HepG2 (cell line): ENCODE data around the gene SMIM43. TPM values are rescaled to one million over a fixed set of nuclear protein-coding genes. Genes with fewer than 3 reads are reported as not detected.
A peak's percentile ranks its signal among the peaks of the same experiment; 100 is the strongest.

Source experiments
- AHR ChIP-seq: IDR thresholded peaks from 2 replicates; pipeline ENCODE4 v1.6.1; 2018; ENCODE audit warnings: missing genetic modification reagents, missing compliant biosample characterization
- BRF2 ChIP-seq: sonication (generic); formaldehyde crosslinking; IDR thresholded peaks from 2 replicates; pipeline ENCODE4 v1.8.1; 2022; ENCODE audit warnings: mild to moderate bottlenecking, missing genetic modification reagents
- CHD4 ChIP-seq: fragments of 200-600 bp; sonication (generic); IDR thresholded peaks from 2 replicates; pipeline ENCODE4 v1.7.0; 2017; ENCODE audit warnings: mild to moderate bottlenecking, low read length, borderline replicate concordance
- CREB3 ChIP-seq: sonication (generic); formaldehyde crosslinking; IDR thresholded peaks from 2 replicates; pipeline ENCODE4 v1.5.0; 2020; ENCODE audit warnings: missing genetic modification reagents
- HMG20B ChIP-seq: conservative IDR thresholded peaks from 2 replicates; pipeline ENCODE4 v1.6.1; 2016; ENCODE audit warnings: missing genetic modification reagents, missing compliant biosample characterization
- KDM2A ChIP-seq: sonication (generic); formaldehyde crosslinking; IDR thresholded peaks from 2 replicates; pipeline ENCODE4 v1.4.0; 2020; ENCODE audit warnings: low read depth, missing genetic modification reagents, borderline replicate concordance
- KLF12 ChIP-seq: sonication (generic); formaldehyde crosslinking; IDR thresholded peaks from 2 replicates; pipeline ENCODE4 v1.4.0; 2020; ENCODE audit warnings: missing genetic modification reagents, borderline replicate concordance
- MYPOP ChIP-seq: sonication (generic); formaldehyde crosslinking; IDR thresholded peaks from 2 replicates; pipeline ENCODE4 v1.8.1; 2023; ENCODE audit warnings: mild to moderate bottlenecking, moderate library complexity, missing genetic modification reagents
- POLR2AphosphoS2 ChIP-seq: IDR thresholded peaks from 2 replicates; pipeline ENCODE4 v1.6.1; 2011; ENCODE audit warnings: low read depth, low read length, improper control_type of control experiment
- RARG ChIP-seq: sonication (generic); formaldehyde crosslinking; IDR thresholded peaks from 2 replicates; pipeline ENCODE4 v1.4.0; 2020; ENCODE audit warnings: low read depth, mild to moderate bottlenecking, missing genetic modification reagents
- SETDB1 ChIP-seq: sonication (generic); formaldehyde crosslinking; IDR thresholded peaks from 2 replicates; pipeline ENCODE4 v1.5.1; 2020; ENCODE audit warnings: missing genetic modification reagents, mild to moderate bottlenecking, borderline replicate concordance
- SNAPC5 ChIP-seq: sonication (generic); formaldehyde crosslinking; IDR thresholded peaks from 2 replicates; pipeline ENCODE4 v1.8.1; 2023; ENCODE audit warnings: mild to moderate bottlenecking, missing genetic modification reagents, borderline replicate concordance
- ZBTB14 ChIP-seq: sonication (generic); formaldehyde crosslinking; IDR thresholded peaks from 2 replicates; pipeline ENCODE4 v1.4.0; 2020; ENCODE audit warnings: missing genetic modification reagents
- ZFP37 ChIP-seq: sonication (generic); formaldehyde crosslinking; IDR thresholded peaks from 2 replicates; pipeline ENCODE4 v1.4.0; 2020; ENCODE audit warnings: missing genetic modification reagents, borderline replicate concordance
- ZHX1 ChIP-seq: sonication (generic); formaldehyde crosslinking; IDR thresholded peaks from 2 replicates; pipeline ENCODE4 v1.8.1; 2022; ENCODE audit warnings: low read depth, mild to moderate bottlenecking, missing genetic modification reagents
- ZIK1 ChIP-seq: sonication (generic); formaldehyde crosslinking; IDR thresholded peaks from 2 replicates; pipeline ENCODE4 v1.5.0; 2020; ENCODE audit warnings: mild to moderate bottlenecking, low read depth, missing genetic modification reagents, borderline replicate concordance
- ZKSCAN1 ChIP-seq: fragments of 150-350 bp; IDR thresholded peaks from 2 replicates; pipeline ENCODE4 v1.6.1; 2014; ENCODE audit warnings: low read length
- ZNF329 ChIP-seq: sonication (generic); formaldehyde crosslinking; IDR thresholded peaks from 2 replicates; pipeline ENCODE4 v1.9.0; 2021; ENCODE audit warnings: low read depth, mild to moderate bottlenecking, missing genetic modification reagents
- ZNF33B ChIP-seq: sonication (generic); formaldehyde crosslinking; IDR thresholded peaks from 2 replicates; pipeline ENCODE4 v1.5.1; 2020; ENCODE audit warnings: mild to moderate bottlenecking, missing genetic modification reagents
- ZNF382 ChIP-seq: sonication (generic); formaldehyde crosslinking; IDR thresholded peaks from 2 replicates; pipeline ENCODE4 v1.5.0; 2020; ENCODE audit warnings: missing genetic modification reagents, mild to moderate bottlenecking, borderline replicate concordance
- ZNF501 ChIP-seq: sonication (generic); formaldehyde crosslinking; IDR thresholded peaks from 2 replicates; pipeline ENCODE4 v1.5.1; 2020; ENCODE audit warnings: mild to moderate bottlenecking, moderate library complexity, missing genetic modification reagents
- polyA plus RNA-seq, 8 experiments: library from polyadenylated mRNA; depleted of rRNA in 3 of 8; stranded (reverse) in 7 of 8; unstranded in 1 of 8; fragments of >200 nt; fragmentation: Illumina TruSeq in 4 of 8; extraction: Trizol in 4 of 8; gene quantifications; 2 replicates each; pipeline versions ENCODE4 v1.2.1 to v1.2.3, GENCODE V29; 2011 to 2016; ENCODE audit warnings: low read depth in 4 of 8, missing spikeins in 1 of 8, mixed read lengths in 1 of 8; ENCODE audit not compliant: insufficient read depth in 1 of 8
- total RNA-seq, 5 experiments: library from RNA; depleted of rRNA; stranded (reverse); fragments of >200 nt; fragmentation: Illumina TruSeq; extraction: Trizol; gene quantifications; 2 replicates each; pipeline ENCODE4 v1.2.3, GENCODE V29; 2016; ENCODE audit warnings: low read depth in 1 of 5

Gene SMIM43
- total and polyA plus RNA-seq, 2 of the 13 experiments (the other 11 are each of a cell fraction or from before 2014, with no cell fraction given), result not detected

- TF ChIP-seq ZHX1 (CRISPR knock-in tag) (peak; percentile 90), ZNF501 (CRISPR knock-in tag) (peak; percentile 91), KDM2A (CRISPR knock-in tag) (peak; percentile 99), ZNF33B (CRISPR knock-in tag) (peak; percentile 27; the same call in 1 of the 2 replicates), ZNF382 (CRISPR knock-in tag) (no peak), HMG20B (0 out of 2 replicates have a peak, but pooled peaks have one; percentile 19), SNAPC5 (CRISPR knock-in tag) (no peak), RARG (CRISPR knock-in tag) (no peak), POLR2AphosphoS2 (0 out of 2 replicates have a peak, but pooled peaks have one; percentile 68), ZIK1 (0 out of 2 replicates have a peak, but pooled peaks have one; percentile 47), MYPOP (CRISPR knock-in tag) (peak; percentile 72; the same call in 1 of the 2 replicates), ZFP37 (CRISPR knock-in tag) (peak; percentile 69; the same call in 1 of the 2 replicates), CREB3 (no peak), SETDB1 (CRISPR knock-in tag) (no peak), CHD4 (no peak), AHR (CRISPR knock-in tag) (no peak), KLF12 (CRISPR knock-in tag) (peak; percentile 64; the same call in 1 of the 2 replicates), ZBTB14 (CRISPR knock-in tag) (peak; percentile 69; the same call in 1 of the 2 replicates), ZNF329 (no peak), BRF2 (CRISPR knock-in tag) (no peak; the same call in 1 of the 2 replicates), ZKSCAN1 (no peak)
Observed at GRCh38 chr4:121800961-121801714, 36.2 kb upstream of the SMIM43 start, which contains the start of gene EXOSC9 (continued).
